Mucosa of stomach (tissue), 1 donor: ENCODE data around the gene RAD51AP2.

Experiments
- H3K27me3 ChIP-seq: one replicate; pipeline ENCODE4 v1.7.0; 2013; ENCODE audit warnings: mild to moderate bottlenecking, low read length; ENCODE audit not compliant: control insufficient read depth, insufficient read depth
- H3K36me3 ChIP-seq: one replicate; pipeline ENCODE4 v1.7.0; 2013; ENCODE audit warnings: low read length; ENCODE audit not compliant: control insufficient read depth, insufficient read depth
- H3K4me1 ChIP-seq: one replicate; pipeline ENCODE4 v1.7.0; 2013; ENCODE audit warnings: mild to moderate bottlenecking, low read length; ENCODE audit not compliant: control insufficient read depth, insufficient read depth
- H3K4me3 ChIP-seq: one replicate; pipeline ENCODE4 v1.7.0; 2013; ENCODE audit warnings: low read length
- H3K9ac ChIP-seq: one replicate; pipeline ENCODE4 v1.7.0; 2013; ENCODE audit warnings: mild to moderate bottlenecking, low read length, moderate library complexity
- H3K9me3 ChIP-seq: one replicate; pipeline ENCODE4 v1.7.0; 2013; ENCODE audit warnings: mild to moderate bottlenecking, low read length, moderate library complexity; ENCODE audit not compliant: control insufficient read depth
- donor health status: Pancreatic carcinoma.

Gene RAD51AP2

DNA sequence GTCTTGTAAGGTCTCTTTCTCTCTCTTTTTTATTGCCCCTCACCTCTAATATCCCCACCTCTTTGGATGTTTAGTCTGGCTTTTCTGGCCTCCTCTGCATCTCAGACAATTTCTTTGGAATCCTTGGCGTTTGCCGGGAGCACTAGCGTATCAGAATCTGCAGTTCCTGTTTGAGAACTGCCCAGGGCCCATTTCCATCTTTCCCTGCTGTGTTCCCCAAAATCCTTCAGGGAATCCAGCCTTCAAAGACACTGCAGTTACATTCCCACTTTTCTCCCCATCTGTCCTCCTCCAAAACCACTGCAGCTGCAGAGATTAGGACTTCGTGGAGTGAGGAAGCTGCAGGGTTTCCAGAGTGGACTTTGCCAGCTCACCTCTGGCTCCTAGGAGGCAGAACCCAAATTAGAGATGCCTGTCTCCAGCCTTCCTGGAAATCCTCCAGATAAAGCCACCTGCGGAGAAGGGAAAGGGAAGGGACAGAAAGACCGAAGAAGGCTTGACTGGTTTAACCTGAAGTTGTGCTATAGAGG lies 25.0 kb upstream of the RAD51AP2 start:
- Histone ChIP-seq H3K9ac (no peak overlapping the region), H3K27me3 (peaks cover 5% of the 10 kb centered on the region), H3K4me1 (no peaks in the 10 kb centered on the region), H3K36me3 (no peaks in the 10 kb centered on the region), H3K4me3 (no peak overlapping the region), H3K9me3 (no peaks in the 10 kb centered on the region)

DNA sequence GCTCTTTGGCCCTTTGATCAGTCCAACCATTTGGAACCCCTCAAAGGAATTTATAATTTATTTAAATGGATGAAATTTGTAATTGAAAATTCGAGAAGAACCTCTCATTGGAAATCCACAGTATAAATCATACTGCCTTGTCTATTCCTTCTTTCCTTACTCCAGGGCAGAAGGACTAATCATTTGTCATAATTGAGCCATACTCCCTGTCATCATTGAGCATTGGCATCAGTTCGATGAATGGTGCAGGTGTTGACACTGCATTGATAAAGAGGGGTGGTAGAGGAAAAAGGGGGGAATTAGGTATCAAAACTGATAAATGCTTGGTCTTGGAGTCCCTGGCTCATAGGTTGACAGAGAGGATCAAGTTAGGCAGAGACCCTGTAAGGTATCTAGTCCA lies 24.2 kb upstream of the RAD51AP2 start:
- no peaks in the 10 kb centered on the region for H3K9me3 ChIP-seq
- H3K36me3 ChIP-seq = no peaks in the 10 kb centered on the region
- peaks cover 5% of the 10 kb centered on the region for H3K27me3 ChIP-seq
- no peaks in the 10 kb centered on the region for H3K4me1 ChIP-seq
- H3K4me3 ChIP-seq = no peak overlapping the region
- no peak overlapping the region for H3K9ac ChIP-seq

DNA sequence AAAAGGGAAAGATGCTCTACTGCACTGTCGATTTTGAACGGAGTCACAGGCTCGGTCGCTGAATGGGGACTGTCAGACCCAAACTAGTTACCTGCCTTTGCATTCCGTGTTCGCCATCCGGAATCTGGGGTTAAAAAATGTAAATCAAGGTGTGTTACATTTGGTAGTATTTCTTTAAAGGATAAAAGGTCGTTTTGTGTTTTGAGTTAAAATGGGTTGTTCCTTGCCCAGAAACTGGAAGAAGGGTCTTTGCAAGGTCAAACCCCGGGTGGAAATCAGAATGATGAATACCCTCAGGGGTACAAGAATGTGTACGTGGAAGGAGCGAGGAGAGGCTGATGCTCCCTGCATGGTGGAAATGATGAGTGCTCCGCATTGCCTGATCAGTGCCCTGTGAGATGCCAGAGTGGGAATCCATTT lies 23.3 kb upstream of the RAD51AP2 start:
- Histone ChIP-seq H3K9me3 (no peaks in the 10 kb centered on the region), H3K9ac (no peak overlapping the region), H3K4me1 (no peaks in the 10 kb centered on the region), H3K27me3 (peaks cover 5% of the 10 kb centered on the region), H3K4me3 (peak overlapping the region; percentile 29), H3K36me3 (no peaks in the 10 kb centered on the region)

DNA sequence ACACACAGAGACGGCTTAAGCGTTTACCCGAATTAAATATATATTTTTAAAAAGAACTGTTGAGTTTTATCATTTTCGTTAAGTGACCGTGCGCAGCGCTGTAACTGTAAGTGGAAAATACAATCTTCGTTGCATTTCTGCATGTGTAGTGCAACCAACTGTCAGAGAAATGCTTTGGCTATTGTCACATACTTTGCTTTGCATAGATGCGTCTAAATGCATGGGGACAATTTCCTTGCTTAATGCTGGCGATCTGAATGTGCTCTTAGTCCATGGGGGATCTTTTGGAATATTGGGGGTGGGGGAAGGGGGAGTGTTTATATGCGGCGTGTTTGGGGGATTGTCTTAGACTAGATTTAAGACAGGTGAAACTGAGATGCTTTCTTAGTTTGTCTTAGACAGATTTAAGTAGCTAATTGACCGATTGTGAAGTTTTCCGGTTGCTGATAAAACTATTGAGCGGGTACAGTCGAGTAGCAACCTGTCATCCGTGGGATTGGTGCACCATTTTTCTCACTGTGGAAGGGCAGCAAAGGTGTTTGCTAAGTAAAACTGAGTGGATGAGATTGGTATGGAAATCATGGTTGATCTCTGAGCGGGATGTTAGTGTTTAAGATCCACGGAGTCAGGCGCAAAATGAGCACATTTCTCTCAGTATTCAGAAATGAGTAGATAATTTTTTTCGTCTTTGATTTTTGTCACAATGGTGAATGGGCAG lies 22.7 kb upstream of the RAD51AP2 start:
- no peaks in the 10 kb centered on the region for H3K9me3 ChIP-seq
- H3K27me3 ChIP-seq = peaks cover 5% of the 10 kb centered on the region
- peak overlapping the region; percentile 80 for H3K9ac ChIP-seq
- H3K4me3 ChIP-seq = peak overlapping the region; percentile 75
- no peaks in the 10 kb centered on the region for H3K4me1 ChIP-seq
- no peaks in the 10 kb centered on the region for H3K36me3 ChIP-seq

DNA sequence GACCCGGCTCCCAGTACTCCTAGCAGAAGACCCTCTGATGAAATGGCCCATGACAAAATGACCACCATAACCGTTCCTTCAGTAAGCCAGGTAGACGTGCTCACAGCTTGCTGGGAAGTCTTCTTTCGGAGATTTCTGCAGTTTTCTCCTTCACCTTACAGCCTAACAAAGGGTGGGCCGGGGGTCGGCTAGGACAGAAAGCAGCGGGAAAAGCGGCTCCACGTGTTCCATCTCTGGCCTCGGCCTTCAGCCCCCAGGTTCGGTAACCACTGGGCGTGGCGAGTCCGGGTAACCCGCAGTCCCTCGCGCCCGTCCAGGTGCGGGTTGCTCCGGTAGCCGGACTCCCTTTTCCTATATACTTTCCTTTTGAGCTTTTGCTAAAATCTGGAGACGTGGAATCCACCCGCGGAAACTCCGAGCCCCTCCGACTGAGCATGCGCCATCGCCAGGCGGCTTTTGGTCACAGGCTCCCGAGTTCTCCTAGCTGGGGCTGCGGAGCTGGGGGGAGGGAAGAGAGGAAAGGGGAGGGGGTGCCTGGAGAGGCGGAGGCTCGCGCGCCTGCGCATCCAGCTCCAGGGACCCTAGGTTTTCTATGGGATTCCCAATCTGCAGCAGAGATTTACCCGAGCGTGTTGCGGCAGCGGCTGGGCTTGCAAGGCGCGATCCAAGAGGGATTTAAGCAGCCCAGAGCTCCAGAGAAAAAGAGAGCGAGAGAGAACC lies 22.0 kb upstream of the RAD51AP2 start, which contains the start of gene VSNL1:
TSS of gene VSNL1 (plus strand) at position 604 of the 720 bp plus-strand sequence. CDS start 51,379 bp downstream, outside the sequence.
- Histone ChIP-seq H3K9ac (peak within 1 kb of the TSS; percentile 80), H3K36me3 (no peaks in the 10 kb centered on the region), H3K4me3 (peak within 1 kb of the TSS; percentile 75), H3K27me3 (peaks cover 5% of the 10 kb centered on the region), H3K4me1 (no peaks in the 10 kb centered on the region), H3K9me3 (no peaks in the 10 kb centered on the region)

DNA sequence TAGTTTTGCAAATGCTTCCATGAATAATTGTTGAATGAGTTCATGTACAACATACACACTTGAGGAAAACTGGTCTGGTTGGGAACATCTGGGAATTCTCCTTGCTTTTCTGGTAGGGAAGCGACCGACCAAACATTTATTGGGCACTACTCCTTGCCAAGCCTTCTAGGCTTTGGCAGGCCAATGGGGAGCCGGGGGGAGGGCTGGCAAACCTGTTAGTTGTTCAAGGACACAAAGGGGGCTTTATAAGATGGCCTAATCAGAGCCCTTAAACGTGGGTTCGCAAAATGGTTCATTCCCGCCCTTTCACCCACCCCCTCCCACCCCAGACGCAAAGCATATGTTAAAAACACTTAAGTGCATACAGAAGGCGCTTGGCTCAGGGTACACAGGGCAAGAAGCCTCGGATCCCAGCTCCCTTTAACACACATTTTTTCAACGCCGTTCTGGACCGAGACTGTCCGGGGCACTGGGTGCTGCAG lies 21.4 kb upstream of the RAD51AP2 start:
- Histone ChIP-seq H3K36me3 (no peaks in the 10 kb centered on the region), H3K4me3 (peak overlapping the region; percentile 75), H3K27me3 (peaks cover 5% of the 10 kb centered on the region), H3K9ac (peak overlapping the region; percentile 80), H3K9me3 (no peaks in the 10 kb centered on the region), H3K4me1 (no peaks in the 10 kb centered on the region)

- Histone ChIP-seq H3K4me1 (no peaks in the 10 kb centered on the region), H3K27me3 (peaks cover 5% of the 10 kb centered on the region), H3K9me3 (no peaks in the 10 kb centered on the region), H3K4me3 (peak overlapping the region; percentile 75), H3K36me3 (no peaks in the 10 kb centered on the region), H3K9ac (peak overlapping the region; percentile 80)
These were observed 20.8 kb upstream of the RAD51AP2 start for GRCh38 chr2:17538844-17539554.

- H3K36me3 ChIP-seq = no peaks in the 10 kb centered on the region
- H3K4me3 ChIP-seq = peak overlapping the region; percentile 37
- H3K9ac ChIP-seq = peak overlapping the region; percentile 80
- H3K4me1 ChIP-seq = no peaks in the 10 kb centered on the region
- H3K27me3 ChIP-seq = peaks cover 5% of the 10 kb centered on the region
- H3K9me3 ChIP-seq = no peaks in the 10 kb centered on the region
These were observed 20.0 kb upstream of the RAD51AP2 start for GRCh38 chr2:17538022-17538843.

GRCh38 chr2:17536416-17536815 lies 18.2 kb upstream of the RAD51AP2 start:
- no peak overlapping the region for H3K4me3 ChIP-seq
- no peak overlapping the region for H3K9ac ChIP-seq
- H3K27me3 ChIP-seq = peaks cover under 1% of the 10 kb centered on the region
- H3K4me1 ChIP-seq = no peaks in the 10 kb centered on the region
- no peaks in the 10 kb centered on the region for H3K36me3 ChIP-seq
- H3K9me3 ChIP-seq = no peaks in the 10 kb centered on the region

DNA sequence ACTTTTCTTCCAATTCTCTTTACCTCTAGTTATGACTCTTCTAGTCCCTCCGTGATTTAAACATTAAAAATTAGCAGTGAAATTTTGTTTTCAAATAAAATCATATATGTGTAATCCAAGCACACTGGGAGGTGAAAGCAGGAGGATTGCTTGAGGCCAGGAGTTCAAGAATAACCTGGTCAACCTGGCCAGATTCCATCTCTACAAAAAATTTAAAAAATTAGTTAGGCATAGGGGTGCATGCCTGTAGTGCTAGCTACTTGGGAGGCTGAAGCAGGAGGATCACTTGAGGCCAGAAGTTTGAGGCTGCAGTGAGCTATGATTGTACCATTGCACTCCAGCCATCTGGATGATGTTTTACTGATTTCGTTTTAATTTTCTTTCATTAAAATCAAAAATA lies 15.3 kb upstream of the RAD51AP2 start:
- Histone ChIP-seq H3K27me3 (no peaks in the 10 kb centered on the region), H3K9ac (no peak overlapping the region), H3K36me3 (no peaks in the 10 kb centered on the region), H3K4me1 (no peaks in the 10 kb centered on the region), H3K9me3 (no peaks in the 10 kb centered on the region), H3K4me3 (no peak overlapping the region)

GRCh38 chr2:17529771-17530170 lies 11.5 kb upstream of the RAD51AP2 start:
- H3K4me3 ChIP-seq = no peak overlapping the region
- no peaks in the 10 kb centered on the region for H3K4me1 ChIP-seq
- no peaks in the 10 kb centered on the region for H3K9me3 ChIP-seq
- no peaks in the 10 kb centered on the region for H3K36me3 ChIP-seq
- no peaks in the 10 kb centered on the region for H3K27me3 ChIP-seq
- H3K9ac ChIP-seq = no peak overlapping the region
